GM21576 (cell line): ENCODE data around the gene FAR2.
"Not testable (repeated sequence)": the region's sequence is repeated elsewhere in the genome, so short reads cannot be mapped to it uniquely, and the experiment has no call there.

Experiments
- ATAC-seq: cut with Tn5 transposase; IDR thresholded peaks from one replicate; pipeline ENCODE4 v1.9.1; 2021; ENCODE audit warnings: mild to moderate bottlenecking, moderate library complexity; ENCODE audit not compliant: unreplicated experiment

FAR2 gene

DNA sequence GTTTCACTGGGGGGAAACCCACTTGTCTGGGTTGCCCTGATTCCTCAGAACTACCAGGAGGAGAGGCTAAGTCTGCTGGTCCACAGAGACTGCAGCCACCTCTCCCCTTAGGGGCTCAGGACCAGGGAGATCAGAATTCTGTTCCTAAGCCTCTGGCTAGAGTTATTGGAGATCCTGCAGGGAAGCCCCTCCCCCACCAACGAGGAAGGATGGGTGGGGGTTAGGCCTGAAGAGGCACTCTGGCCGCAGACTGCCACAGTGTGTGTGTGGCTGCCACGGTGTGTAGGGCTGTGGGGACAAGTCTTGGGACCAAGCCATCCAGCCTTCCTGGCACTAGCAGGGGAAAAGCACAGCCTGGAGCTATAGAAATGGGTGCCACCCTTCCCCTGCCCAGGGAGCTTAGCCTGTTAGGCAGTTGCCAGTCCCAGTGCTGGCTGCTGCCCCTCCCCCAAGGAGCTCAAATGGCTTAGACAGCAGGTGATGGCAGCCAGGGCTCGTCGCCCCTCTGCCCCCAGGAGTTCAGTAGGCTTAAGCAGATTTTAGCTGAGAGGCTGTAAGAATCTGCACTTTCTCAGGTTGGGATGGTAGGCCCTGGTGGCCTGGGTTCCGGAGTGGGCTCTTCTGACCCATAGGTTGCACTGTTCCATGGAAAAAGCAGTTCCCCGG is 124.2 kb downstream of the FAR2 start:
- ATAC-seq: no peak

DNA sequence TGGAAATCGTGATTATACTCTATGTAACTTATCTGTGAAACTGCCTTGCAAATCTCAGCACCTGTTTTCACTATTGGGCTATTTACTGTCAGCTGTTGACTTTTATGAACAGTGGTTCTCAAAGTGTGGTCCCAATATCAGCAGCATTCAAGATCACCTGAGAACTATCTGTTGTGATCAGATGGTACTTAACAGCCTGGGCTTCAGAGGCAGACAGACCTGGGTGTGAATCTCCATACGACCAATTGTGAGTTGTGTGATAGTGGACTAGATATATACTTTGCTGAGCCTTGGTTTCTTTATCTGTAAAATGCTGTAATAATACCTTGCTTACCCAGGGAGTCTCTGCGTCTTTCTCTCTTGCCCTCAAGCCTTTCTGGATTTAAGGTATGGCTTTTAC is 126.8 kb downstream of the FAR2 start:
- no peak for ATAC-seq

DNA sequence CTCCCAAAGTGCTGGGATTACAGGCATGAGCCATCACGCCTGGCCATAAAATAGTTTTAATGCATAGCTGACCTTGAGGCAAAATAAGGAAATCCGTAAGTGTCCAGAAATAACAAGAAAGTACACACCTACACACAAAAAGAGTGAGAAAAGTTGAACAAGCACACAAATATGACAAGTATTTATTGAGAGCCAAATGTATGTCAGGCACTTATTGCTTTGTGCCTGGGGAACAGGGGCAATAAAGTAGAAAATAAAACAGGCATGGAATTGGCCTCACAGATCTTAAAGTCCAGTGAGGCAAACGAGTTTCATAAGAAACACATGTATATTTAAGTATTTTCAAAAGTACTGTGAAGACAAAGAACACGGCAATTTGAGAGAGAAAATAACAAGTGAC is 128.2 kb downstream of the FAR2 start:
- no peak for ATAC-seq

DNA sequence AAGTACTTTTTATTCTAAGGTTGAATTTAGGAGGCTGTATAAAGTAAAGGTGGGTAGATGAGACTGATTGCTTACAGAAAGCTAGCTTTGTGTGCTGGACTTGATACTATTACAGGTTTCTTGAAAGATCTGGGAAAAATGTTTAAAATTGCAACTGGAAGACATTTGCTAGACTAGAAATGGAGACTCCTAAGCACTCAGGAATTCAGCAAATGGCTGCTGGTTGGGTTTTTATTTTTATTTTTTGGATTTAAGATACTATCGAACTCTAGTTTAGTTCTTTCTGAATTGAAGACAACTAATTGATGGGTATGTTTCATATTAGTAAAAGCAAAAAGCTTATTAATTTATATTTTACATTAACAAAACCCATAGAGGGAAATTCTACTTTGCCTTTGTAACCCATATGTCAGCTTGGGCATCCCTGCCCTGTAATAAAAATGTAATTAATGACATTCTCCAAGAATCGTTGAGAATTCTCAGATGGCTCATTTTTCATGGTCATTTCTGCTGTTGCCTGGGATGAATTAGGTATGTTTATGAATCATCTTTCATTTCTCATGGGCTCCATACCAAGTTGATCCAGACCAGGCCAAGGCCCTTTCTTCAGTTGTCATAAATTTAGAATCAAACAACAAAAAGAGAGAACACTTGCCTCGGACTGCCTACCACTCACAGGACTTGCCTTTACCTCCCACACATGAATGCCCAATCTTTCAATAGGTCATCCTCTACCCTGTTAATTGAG is 129.8 kb downstream of the FAR2 start:
- no peak for ATAC-seq

DNA sequence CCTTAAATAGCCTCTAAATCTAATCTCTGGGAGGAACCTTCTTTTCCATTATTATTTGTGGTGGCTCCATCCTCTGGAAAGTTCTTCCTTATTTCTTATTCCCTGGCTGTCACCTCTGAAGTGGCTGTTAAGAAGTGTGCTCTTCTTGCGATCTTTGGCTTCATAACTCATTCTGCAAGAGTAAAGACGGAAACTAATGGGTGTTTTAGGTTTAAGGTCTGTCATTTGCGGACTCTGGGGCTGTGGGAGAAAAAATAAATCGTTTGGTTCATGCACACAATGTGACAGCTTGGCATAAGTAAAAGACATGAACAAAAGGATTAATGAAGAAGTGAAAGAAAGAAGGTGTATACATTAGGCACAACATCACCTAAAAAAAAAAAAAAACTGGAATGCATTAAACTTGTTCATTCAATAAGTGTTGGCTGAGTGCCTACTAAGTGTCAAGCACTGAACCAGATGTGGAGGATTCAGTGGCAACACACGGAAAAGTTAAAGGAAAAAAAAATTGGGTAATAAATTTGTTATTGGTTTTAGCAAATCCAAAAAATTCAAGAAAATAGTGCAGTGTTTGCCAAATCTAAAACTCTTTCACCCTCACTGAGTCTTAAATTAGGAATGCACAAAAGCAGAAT is 132.4 kb downstream of the FAR2 start:
- no peak for ATAC-seq

DNA sequence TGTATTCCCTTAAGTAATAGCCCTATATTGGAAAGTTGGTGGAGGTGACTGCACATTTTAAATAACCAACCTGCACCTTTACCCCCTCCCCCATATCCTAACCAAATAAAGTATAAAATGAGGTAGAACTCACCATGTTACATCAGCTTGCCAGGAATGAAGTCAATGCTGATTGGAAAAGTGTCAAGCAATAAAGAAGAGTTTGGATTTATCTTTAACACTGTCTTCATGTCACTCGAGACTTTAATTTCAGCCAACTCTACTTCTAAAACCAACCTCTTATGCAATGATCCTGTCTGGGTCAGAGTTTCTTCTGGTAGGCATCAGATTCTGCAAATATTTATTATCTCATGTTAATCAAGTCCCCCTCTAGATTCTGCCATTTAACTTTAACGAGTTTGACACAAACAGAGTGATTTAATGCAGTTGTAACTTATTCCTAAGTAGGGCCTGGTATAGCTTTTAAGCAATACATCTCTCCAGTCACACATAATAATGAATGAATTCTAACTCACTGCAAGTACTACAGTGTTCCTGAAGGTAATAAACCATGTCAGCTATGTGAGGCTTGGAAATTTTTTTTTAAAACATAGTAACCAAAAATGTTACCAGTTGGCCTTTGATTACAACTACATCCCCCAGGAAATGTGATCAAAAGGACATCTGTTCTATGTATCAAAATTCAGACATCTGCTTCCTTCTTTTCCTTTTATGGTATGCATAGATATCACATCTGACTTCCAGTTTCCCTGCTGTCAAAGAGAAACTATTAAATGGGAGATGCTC is 133.1 kb downstream of the FAR2 start:
- ATAC-seq: no peak

DNA sequence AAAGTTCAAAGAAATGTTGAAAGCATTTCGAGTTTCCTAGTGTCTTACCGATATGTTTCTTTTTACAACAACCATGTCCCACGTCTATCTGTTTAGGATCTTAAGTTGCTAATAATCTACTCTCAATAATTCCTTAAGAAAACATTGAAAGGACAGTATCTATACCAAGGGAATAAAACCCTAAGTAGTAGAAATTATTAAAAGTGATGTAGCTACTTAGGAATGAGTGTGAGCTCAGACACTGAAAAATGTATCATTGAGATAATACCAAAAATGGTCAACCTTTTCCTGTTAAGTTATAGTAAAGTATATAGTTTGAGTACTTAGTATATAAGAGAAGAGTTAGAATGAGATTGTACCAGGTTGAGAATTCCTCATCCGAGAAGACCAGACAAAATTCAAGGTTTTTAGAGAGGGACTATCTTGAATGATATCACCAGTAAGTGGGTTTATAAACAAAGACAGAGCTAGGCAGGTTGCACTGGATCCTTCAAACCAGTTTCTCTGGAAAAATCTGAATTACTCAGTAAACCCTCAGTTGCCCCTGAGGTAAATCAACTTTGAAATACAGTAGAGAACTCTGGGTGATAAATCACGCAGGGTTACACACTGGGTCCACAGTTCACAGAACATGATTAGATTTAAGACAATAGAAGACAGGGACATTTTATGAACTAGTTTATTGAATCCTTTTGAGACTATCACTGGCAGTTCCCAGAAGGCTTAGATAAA is 135.1 kb downstream of the FAR2 start:
- ATAC-seq: no peak

DNA sequence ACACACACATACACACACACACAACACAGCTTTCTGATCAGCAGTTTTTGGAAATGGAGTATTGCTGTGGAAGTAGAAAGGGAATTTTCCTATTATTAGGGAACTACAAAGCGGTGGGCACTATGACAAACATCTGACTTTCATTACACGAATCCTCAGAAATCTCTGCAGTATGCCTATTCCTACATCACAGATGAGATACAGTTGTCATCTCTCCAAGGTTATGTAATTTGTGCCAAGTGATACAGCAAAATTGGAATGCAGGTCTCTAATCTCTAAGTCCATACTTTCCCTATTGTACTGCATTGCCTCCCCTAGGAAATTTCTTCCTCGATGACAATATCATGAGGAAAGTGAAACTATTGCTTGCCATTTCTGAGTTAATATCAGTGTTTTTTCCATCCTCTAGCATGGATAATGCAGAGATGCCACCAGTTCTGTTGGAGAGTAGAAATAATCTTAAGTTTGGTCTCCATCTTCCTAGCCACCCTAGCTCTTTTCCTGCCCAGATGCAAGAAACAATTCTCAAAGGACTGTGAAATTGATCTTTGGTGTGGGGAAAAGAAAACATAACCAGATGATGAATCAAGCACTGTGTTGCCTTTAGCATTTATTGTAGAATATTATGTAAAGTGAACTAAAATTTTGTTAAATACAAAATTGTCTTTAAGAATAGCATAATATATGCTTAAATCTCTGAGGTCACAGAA is 137.2 kb downstream of the FAR2 start:
- no peak for ATAC-seq

DNA sequence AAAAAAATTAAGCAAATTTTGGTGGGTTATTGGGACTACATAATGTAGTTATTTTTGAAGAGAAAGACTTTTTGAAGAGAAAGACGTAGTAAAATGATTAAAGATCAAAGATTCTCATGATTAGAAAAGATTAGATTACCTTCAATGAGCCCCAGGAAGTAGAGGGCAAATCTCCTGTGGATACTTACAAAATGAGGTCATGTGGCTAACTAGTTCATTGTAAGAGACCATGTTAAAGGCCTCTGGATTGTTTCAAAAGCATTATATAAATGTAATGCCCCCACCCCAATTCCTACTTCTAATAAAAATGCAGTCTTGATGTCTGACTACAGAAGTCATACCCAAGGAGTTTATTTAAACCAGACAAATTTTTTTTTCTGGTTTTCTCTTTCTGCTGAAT is 138.5 kb downstream of the FAR2 start:
- ATAC-seq: no peak

DNA sequence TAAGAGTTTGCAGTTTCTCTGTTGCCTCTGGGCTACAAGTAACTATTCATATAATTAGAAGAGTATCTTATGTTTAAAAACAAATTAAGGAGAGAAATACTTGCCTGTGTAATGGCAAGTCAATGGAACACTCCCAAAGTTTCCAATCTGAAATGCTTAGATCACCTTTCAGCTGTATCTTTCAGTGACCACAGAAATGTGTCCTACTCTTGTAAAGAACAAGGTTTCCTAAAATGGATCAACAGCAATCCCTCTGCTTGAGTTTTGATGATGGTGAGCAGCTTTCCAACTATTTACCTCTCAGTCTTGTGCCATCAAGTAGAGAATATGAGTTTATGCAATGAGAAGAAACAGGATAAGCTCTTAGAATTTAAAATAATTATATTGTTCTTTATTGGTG is 139.0 kb downstream of the FAR2 start:
- ATAC-seq: no peak

DNA sequence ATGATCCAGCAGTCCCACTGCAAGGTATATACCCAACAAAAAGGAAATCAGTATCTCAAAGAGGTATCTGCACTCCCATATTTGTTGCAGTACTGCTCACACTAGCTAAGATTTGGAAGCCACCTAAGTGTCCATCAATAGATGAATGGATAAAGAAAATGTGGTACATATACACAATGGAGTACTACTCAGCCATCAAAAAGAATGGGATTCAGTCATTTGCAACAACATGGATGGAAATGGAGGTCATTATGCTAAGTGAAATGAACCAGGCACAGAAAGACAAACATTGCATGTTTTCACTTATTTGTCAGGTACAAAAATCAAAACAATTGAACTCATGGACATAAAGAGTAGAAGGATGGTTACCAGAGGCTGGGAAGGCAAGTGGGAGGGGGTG is 141.4 kb downstream of the FAR2 start:
- ATAC-seq: not testable (repeated sequence)

DNA sequence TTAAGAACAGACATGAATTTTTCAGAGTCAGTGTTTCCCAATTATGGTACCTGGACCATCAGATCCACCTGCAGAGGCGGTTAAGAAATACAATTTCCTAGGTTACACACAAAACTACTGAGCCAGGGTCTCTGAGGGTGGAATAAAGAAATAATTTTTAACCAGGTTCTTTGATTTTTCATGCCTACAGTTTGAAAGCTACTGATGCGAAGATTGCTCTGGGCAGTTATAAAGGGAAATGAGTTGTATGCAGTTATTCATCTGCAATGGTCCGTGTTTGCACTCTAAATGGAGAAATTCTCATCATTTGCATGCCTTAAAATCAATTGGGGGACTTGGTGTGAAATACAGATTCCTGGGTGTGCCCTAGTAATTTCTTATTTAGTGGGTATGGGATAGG is 142.1 kb downstream of the FAR2 start:
- ATAC-seq: no peak

DNA sequence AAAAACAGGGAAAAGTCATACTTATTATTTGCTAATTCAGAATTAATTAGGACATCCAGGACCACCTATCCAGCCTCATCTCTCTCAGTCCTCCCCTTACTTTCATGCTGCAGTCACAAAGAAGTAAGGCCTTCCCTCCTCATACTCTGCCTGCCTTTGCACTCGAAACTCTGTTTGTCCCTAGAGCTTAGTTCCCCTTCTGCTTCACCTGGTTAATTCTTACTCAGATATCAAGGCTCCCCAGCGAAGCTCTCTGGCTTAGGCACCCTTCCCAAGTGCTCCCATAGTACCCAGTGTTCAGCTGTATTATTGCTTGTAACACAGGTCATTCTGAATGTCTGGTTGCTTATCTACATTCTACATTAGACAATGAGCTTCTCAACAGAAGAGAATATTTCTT is 150.6 kb downstream of the FAR2 start:
- no peak for ATAC-seq

DNA sequence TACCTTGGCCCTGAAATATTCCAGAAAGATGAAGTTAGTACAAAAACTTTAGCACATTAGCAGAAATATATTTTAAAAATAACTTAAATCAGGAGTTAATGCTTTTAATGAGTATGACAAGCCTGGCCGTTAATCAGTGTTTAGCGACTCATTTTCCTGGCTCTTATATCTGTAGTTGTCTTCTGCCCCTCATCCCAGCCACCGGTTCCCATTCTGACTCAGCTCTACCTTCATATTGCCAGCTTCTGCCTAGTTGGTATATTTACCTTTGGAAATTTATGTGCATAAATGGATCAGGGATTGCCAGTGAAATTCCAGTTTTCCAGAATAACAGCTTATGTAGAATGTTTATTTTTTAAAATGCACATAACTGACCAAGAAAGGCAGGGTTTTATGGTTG is 152.0 kb downstream of the FAR2 start:
- ATAC-seq: no peak

DNA sequence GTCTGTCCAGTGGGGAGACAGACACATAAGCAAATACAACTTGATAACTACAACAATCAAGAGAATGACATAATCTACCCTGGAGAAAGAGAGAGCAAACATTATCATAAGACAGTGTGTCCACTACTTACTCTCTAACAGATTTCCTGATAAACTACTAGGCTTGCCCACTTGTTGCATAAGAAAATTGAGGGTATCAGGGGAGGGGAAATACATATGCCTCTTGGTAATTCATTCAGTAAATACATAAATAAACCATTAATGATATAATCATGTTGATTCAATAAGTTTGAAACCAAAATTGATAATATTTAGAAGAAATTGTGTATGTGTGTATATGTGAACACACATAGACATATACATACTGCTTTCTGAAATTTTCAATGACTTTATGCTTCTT is 155.3 kb downstream of the FAR2 start:
- no peak for ATAC-seq

DNA sequence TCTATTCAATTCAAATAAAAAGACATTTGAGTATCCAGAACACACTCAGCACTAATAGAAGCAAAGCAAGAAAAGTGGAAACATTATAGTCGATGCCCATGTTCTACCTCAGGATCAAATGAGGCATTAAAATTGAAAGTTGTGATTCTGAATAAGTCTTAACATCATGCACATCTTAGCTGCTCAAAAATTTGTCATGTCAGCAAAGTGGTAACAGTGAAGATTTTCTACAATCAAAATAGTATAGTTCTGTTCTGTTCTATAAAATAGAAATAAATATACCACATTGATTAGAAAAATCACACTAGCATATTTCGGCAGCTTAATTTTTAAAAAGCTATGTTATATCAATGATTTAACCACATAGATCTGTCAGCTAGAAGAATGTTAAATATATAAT is 157.2 kb downstream of the FAR2 start:
- no peak for ATAC-seq

DNA sequence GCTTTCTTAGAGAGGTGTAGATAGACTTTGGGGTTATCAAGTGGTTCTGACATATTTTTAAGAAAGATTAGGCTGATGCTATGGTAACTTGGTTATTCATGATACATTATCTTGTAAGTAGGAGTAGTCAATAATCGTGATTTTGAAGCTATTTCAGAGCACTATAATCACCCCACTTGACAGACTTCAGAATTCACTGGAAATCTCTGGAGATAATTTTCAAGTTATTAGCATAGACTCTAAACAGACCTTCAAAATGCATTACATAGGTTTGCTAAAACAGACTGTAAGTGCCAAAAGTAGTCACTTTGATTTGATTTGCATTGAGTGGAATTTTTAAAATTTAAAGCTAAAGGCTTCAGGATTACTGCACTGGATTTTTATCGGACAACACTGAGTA is 157.6 kb downstream of the FAR2 start:
- ATAC-seq: no peak

DNA sequence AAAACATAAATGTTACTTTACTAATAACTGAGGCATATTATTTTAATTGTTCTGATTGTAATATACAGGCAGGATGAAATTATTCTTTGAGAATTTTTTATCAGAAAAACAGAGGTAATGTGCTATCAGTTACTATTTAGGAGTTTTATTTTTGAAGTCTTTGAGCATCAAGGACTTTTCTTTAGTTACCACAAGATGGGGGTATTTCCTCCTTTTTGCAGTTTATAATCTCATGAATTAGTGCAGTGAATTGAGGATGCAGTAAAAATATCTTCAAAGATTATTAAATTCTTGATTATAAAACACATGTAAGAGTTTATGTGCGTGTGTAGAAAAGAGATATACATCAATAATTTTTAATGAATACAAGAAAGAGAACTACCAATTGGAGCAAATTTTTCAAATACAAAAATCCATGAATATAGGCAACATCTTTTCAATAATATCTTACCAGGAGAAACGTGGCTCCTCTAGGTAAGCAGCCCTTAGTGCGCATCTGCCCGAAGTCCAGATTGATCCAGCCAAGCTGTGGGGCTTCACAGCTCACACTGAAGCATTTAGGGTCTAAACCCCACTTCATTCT is 160.3 kb downstream of the FAR2 start:
- no peak for ATAC-seq

DNA sequence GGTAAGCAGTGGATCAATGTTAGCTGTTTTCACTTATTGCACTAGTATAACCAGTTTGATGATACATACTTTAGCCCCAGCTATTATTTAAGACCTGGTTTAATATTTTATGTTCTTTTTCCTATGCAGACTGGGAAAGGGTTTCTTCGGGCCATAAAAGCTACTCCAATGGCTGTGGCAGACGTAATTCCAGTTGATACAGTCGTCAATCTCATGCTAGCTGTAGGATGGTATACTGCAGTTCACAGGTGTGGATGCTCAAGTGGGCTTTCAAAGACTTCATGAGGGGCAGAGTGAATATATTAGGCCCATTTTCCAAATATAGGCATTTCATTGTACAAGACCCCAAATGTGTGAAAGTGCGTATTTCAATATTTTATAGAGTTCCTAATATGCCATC is 161.8 kb downstream of the FAR2 start:
- ATAC-seq: no peak

DNA sequence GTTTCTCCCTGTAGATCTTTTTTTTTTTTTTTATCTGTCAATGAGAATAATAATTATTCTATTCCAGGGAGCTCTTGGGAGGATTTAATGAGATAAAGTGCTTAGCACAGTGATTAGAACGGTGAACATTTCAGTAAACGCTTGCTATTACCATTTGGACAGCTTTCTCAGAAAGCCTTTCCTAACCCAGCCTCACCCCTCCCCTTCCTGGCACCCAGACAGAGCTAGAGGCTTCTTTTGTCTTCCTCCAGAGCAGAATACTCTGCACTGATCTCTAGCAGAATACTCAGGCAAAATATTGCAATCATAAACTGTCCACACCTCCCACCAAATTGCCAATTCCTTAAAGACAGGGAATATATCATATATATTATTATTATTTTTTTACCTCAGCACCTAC is 165.3 kb downstream of the FAR2 start:
- no peak for ATAC-seq
